SIG-M5 (cell line): ENCODE results near the gene KRT25.
"Not testable (repeated sequence)": the region's sequence is repeated elsewhere in the genome, so short reads cannot be mapped to it uniquely, and the experiment has no call there.

Experiments used
- DNase-seq: peaks from one replicate; lab custom pipeline; 2025; lab: John Stamatoyannopoulos, UW

Gene KRT25

GRCh38 chr17:40751065-40751464, 4.1 kb downstream of the KRT25 start:
- no peak for DNase-seq

- DNase-seq, result no peak
Measured at GRCh38 chr17:40750391-40750790, 4.7 kb downstream of the KRT25 start.

- not testable (repeated sequence) for DNase-seq
Measured at GRCh38 chr17:40748666-40749065, 6.5 kb downstream of the KRT25 start.

GRCh38 chr17:40738553-40738952, 16.6 kb downstream of the KRT25 start:
- no peak for DNase-seq

GRCh38 chr17:40735016-40735415, 20.1 kb downstream of the KRT25 start:
- DNase-seq, result no peak

- DNase-seq, result no peak
Measured at GRCh38 chr17:40734018-40734417, 21.1 kb downstream of the KRT25 start.

GRCh38 chr17:40730970-40731369, 24.2 kb downstream of the KRT25 start:
- DNase-seq, result no peak

- no peak for DNase-seq
Measured at GRCh38 chr17:40727447-40728231, 27.5 kb downstream of the KRT25 start.

GRCh38 chr17:40726919-40727318, 28.2 kb downstream of the KRT25 start:
- DNase-seq, result no peak

- no peak for DNase-seq
Measured at GRCh38 chr17:40724656-40725055, 30.5 kb downstream of the KRT25 start.

GRCh38 chr17:40722241-40722640, 32.9 kb downstream of the KRT25 start:
- no peak for DNase-seq

GRCh38 chr17:40720899-40721298, 34.2 kb downstream of the KRT25 start:
- no peak for DNase-seq

GRCh38 chr17:40718930-40719329, 36.2 kb downstream of the KRT25 start:
- no peak for DNase-seq

- no peak for DNase-seq
Measured at GRCh38 chr17:40717776-40718175, 37.4 kb downstream of the KRT25 start.

GRCh38 chr17:40714473-40714872, 40.7 kb downstream of the KRT25 start:
- no peak for DNase-seq

GRCh38 chr17:40707745-40708144, 47.4 kb downstream of the KRT25 start:
- DNase-seq, result no peak

GRCh38 chr17:40705584-40705983, 49.5 kb downstream of the KRT25 start:
- DNase-seq, result no peak

- no peak for DNase-seq
Measured at GRCh38 chr17:40703652-40704051, 51.5 kb downstream of the KRT25 start, which contains the start of gene KRT24. TSS of gene KRT24 (minus strand) at chr17:40703752. CDS start at chr17:40703693, 59 bp downstream.

GRCh38 chr17:40702271-40702670, 52.9 kb downstream of the KRT25 start:
- no peak for DNase-seq

GRCh38 chr17:40699853-40700252, 55.3 kb downstream of the KRT25 start:
- no peak for DNase-seq

GRCh38 chr17:40699371-40699770, 55.8 kb downstream of the KRT25 start:
- no peak for DNase-seq
